HepG2 (cell line): ENCODE data around the gene OR52W1. TPM values are rescaled to one million over a fixed set of nuclear protein-coding genes. Genes with fewer than 3 reads are reported as not detected.
A peak's percentile ranks its signal among the peaks of the same experiment; 100 is the strongest.

Experiments
- ATF4 ChIP-seq, 2 experiments: fragments of 450-650 bp in 1 of 2; sonication (generic) in 1 of 2; formaldehyde crosslinking; IDR thresholded peaks; 2 replicates each; pipeline versions ENCODE4 v1.5.0 to v1.8.0; 2020 to 2022; ENCODE audit warnings: mild to moderate bottlenecking in 1 of 2, missing genetic modification reagents in 1 of 2
- ETV6 ChIP-seq: sonication (generic); formaldehyde crosslinking; conservative IDR thresholded peaks from 2 replicates; pipeline ENCODE4 v1.4.0; 2020; ENCODE audit warnings: missing genetic modification reagents
- GTF2F1 ChIP-seq: fragments of 150-350 bp; IDR thresholded peaks from 2 replicates; pipeline ENCODE4 v1.6.1; 2014; ENCODE audit warnings: low read length
- HCFC1 ChIP-seq: fragments of 150-350 bp; IDR thresholded peaks from 2 replicates; pipeline ENCODE4 v1.6.1; 2014; ENCODE audit warnings: low read depth, low read length
- IRF2 ChIP-seq: IDR thresholded peaks from 2 replicates; pipeline ENCODE4 v1.6.1; 2018; ENCODE audit warnings: missing genetic modification reagents, missing compliant biosample characterization
- MAX ChIP-seq: IDR thresholded peaks from 2 replicates; pipeline ENCODE4 v1.6.1; 2012; ENCODE audit warnings: inconsistent platforms
- MED8 ChIP-seq: sonication (generic); formaldehyde crosslinking; IDR thresholded peaks from 2 replicates; pipeline ENCODE4 v1.8.1; 2023; ENCODE audit warnings: mild to moderate bottlenecking, missing genetic modification reagents; ENCODE audit not compliant: insufficient replicate concordance
- MNT ChIP-seq: fragments of 450-650 bp; IDR thresholded peaks from 2 replicates; pipeline ENCODE4 v1.6.1; 2016
- NCOA2 ChIP-seq: sonication (generic); formaldehyde crosslinking; IDR thresholded peaks from 2 replicates; pipeline ENCODE4 v1.8.0; 2022; ENCODE audit warnings: inconsistent platforms
- NR2C2 ChIP-seq: sonication (generic); formaldehyde crosslinking; IDR thresholded peaks from 2 replicates; pipeline ENCODE4 v1.4.0; 2020; ENCODE audit warnings: missing genetic modification reagents, mild to moderate bottlenecking, moderate library complexity, borderline replicate concordance
- PCBP2 ChIP-seq: fragments of 200-400 bp; formaldehyde crosslinking; optimal IDR thresholded peaks from 2 replicates; pipeline ENCODE3; 2018; ENCODE audit warnings: low read length, low read depth; ENCODE audit not compliant: poor library complexity, severe bottlenecking
- PRDM4 ChIP-seq: sonication (generic); formaldehyde crosslinking; IDR thresholded peaks from 2 replicates; pipeline ENCODE4 v1.9.0; 2021; ENCODE audit warnings: missing genetic modification reagents, borderline replicate concordance
- PTBP1 ChIP-seq: fragments of 200-400 bp; formaldehyde crosslinking; IDR thresholded peaks from 2 replicates; pipeline ENCODE4 v1.6.1; 2018; ENCODE audit warnings: low read length, low read depth; ENCODE audit not compliant: poor library complexity, severe bottlenecking
- SAFB2 ChIP-seq: sonication (generic); formaldehyde crosslinking; IDR thresholded peaks from 2 replicates; pipeline ENCODE4 v1.5.1; 2020; ENCODE audit warnings: missing genetic modification reagents, low read depth, mild to moderate bottlenecking, borderline replicate concordance
- ZBED4 ChIP-seq: sonication (generic); formaldehyde crosslinking; IDR thresholded peaks from 2 replicates; pipeline ENCODE4 v1.4.0; 2020; ENCODE audit warnings: missing genetic modification reagents, borderline replicate concordance
- ZMYM2 ChIP-seq: sonication (generic); formaldehyde crosslinking; IDR thresholded peaks from 2 replicates; pipeline ENCODE4 v1.8.0; 2022; ENCODE audit warnings: mild to moderate bottlenecking, missing genetic modification reagents
- ZNF207 ChIP-seq: fragments of 450-650 bp; IDR thresholded peaks from 2 replicates; pipeline ENCODE4 v1.6.1; 2016; ENCODE audit warnings: antibody characterized with exemption, borderline replicate concordance
- ZNF737 ChIP-seq: sonication (generic); formaldehyde crosslinking; IDR thresholded peaks from 2 replicates; pipeline ENCODE4 v1.5.0; 2020; ENCODE audit warnings: missing genetic modification reagents, mild to moderate bottlenecking, borderline replicate concordance
- polyA plus RNA-seq, 8 experiments: library from polyadenylated mRNA; depleted of rRNA in 3 of 8; stranded (reverse) in 7 of 8; unstranded in 1 of 8; fragments of >200 nt; fragmentation: Illumina TruSeq in 4 of 8; extraction: Trizol in 4 of 8; gene quantifications; 2 replicates each; pipeline versions ENCODE4 v1.2.1 to v1.2.3, GENCODE V29; 2011 to 2016; ENCODE audit warnings: low read depth in 4 of 8, missing spikeins in 1 of 8, mixed read lengths in 1 of 8; ENCODE audit not compliant: insufficient read depth in 1 of 8
- total RNA-seq, 5 experiments: library from RNA; depleted of rRNA; stranded (reverse); fragments of >200 nt; fragmentation: Illumina TruSeq; extraction: Trizol; gene quantifications; 2 replicates each; pipeline ENCODE4 v1.2.3, GENCODE V29; 2016; ENCODE audit warnings: low read depth in 1 of 5

The OR52W1 gene
- total and polyA plus RNA-seq, 2 of the 13 experiments (the other 11 are each of a cell fraction or from before 2014, with no cell fraction given): not detected

GRCh38 chr11:6234387-6235107 is 35.5 kb downstream of the OR52W1 start, which contains the start of gene FHIP1B (continued):
- TF ChIP-seq ZBED4 (CRISPR knock-in tag) (no peak), MAX (peak; percentile 55; the same call in 1 of the 2 replicates), PTBP1 (no peak), ZMYM2 (CRISPR knock-in tag) (no peak), ETV6 (CRISPR knock-in tag) (0 out of 2 replicates have a peak, but pooled peaks have one; percentile 48), HCFC1 (0 out of 2 replicates have a peak, but pooled peaks have one; percentile 24), PCBP2 (no peak), PRDM4 (no peak), NCOA2 (CRISPR knock-in tag) (no peak), MED8 (CRISPR knock-in tag) (no peak), IRF2 (CRISPR knock-in tag) (peak; percentile 53; the same call in 1 of the 2 replicates), ZNF207 (no peak), ZNF737 (CRISPR knock-in tag) (no peak), NR2C2 (CRISPR knock-in tag) (peak; percentile 89), SAFB2 (CRISPR knock-in tag) (no peak; the same call in 1 of the 2 replicates), ATF4 (CRISPR knock-in tag; IDR thresholded peaks at IDR 0.05) (peak in 1 of 2 experiments; percentile 85; a peak in 2 of 4 replicates), GTF2F1 (no peak), MNT (peak; percentile 59)
